HG02981 (cell line): ENCODE results near the gene GATA6.
"Not testable (repeated sequence)": the region's sequence is repeated elsewhere in the genome, so short reads cannot be mapped to it uniquely, and the experiment has no call there.

ENCODE experiments used
- ATAC-seq: cut with Tn5 transposase; IDR thresholded peaks from one replicate; pipeline ENCODE4 v1.9.1; 2021; ENCODE audit warnings: mild to moderate bottlenecking, moderate library complexity; ENCODE audit not compliant: unreplicated experiment

GATA6 gene

DNA sequence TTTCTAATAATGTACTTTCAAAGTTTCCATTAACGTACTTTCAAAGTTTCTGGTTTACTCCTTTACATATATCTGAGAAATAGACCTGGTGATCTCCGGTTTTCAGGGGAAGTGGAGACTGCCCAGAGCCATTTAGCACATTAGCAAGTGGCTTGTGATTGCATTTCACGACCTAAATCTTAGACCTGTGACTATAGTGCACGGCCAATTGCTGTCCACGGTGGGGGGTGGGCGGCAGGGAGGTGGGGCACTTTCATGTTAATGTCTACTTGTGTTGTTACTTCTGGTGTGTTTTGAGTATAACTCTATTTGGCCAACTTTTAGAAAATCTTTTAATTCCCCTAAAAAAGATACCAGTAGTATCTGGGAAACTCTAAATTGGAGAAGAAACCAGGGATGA is 11.3 kb downstream of the GATA6 start:
- no peak for ATAC-seq

DNA sequence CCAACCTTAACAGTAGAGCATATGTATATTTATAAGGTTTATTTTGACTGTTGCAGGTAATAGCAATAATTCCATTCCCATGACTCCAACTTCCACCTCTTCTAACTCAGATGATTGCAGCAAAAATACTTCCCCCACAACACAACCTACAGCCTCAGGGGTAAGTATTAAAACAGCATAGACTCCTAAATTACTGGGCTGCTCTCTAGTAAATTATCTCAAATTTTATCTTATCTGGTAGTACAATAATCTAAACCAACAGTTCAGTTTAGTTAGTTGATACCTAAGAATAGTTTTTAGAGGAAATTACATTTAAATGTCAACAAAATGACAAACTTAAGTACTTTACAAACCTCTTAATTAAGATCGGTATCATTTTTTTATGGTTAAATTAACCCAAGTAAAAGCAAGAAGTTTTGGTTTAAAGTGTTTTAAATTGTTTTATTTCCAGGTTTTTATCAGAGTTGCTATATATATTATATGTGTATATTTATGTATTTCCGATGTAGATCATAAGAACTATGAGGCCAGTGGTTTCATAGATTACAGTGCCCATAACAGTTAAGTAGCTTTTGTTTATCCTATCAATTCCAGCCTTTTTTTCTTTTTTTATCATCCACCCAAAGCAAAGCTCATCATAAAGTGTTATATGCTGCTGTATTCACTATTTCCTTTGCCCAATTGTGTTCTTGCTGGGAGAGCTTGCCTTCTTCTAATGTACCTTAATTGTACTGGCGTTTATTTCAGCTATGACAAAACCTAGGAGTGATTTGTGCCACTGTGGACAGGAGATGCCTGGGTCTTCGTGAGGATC is 13.7 kb downstream of the GATA6 start:
- ATAC-seq: no peak

GRCh38 chr18:22183698-22184170 is 14.3 kb downstream of the GATA6 start:
- no peak for ATAC-seq

- not testable (repeated sequence) for ATAC-seq
Observed at GRCh38 chr18:22184573-22184972, 15.2 kb downstream of the GATA6 start.

DNA sequence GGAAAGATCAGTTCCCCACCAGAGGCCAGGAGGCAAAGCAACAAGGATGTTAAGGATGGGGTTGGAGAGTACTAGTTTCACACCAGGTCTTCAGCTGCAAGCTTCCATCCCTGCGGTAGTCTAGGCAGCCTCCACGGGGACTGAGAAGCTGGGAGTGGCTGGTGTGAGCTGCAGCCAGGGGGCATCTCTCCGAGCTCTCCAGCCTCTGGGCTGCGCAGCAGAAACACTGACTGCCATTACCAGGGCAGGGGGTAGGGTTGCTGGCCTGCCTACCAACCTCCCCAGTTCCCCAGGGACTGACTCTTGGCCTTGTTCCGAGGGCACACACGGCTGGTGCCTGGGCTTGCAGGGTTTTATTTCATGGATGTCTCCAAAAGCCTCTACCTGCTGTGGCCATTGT is 15.9 kb downstream of the GATA6 start:
- no peak for ATAC-seq

- no peak for ATAC-seq
Observed at GRCh38 chr18:22185771-22186386, 16.5 kb downstream of the GATA6 start.

GRCh38 chr18:22186484-22186971 is 17.1 kb downstream of the GATA6 start:
- no peak for ATAC-seq

DNA sequence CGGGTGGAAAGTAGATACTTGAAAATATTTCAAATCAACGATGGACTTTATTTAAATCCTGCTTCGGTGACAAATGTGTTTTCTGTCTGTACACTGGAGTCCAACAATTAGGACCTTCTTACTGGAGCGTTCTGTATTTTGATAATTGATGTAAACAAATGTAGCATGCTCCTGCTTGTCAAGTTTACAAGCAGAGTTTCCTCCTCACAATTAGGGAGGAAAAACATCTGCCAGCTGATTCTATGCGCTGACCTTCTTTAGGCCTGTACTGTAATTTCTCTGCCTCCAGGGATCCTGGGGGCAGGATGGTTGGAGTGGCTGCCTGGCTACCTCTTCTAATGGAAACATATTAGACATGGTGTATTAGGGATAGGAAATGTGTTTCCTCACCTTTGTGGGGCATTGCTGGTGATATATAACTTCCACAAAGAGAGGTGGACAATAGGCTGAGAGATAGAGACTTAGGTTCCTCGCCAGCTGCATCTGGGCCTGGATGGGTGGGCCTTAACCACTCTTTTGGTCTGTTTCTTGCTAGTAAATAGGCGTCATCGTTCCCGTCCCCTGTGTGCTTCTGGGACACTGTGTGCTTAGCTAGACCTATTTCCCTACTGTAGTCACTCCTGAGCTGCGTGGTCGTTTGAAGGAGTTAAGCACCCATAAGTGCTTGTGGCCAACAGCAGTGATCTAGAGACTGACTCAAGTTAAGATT is 19.3 kb downstream of the GATA6 start:
- no peak for ATAC-seq

GRCh38 chr18:22189449-22190166 is 20.2 kb downstream of the GATA6 start:
- ATAC-seq: no peak

- ATAC-seq: no peak
Observed at GRCh38 chr18:22191346-22191695, 21.9 kb downstream of the GATA6 start.

DNA sequence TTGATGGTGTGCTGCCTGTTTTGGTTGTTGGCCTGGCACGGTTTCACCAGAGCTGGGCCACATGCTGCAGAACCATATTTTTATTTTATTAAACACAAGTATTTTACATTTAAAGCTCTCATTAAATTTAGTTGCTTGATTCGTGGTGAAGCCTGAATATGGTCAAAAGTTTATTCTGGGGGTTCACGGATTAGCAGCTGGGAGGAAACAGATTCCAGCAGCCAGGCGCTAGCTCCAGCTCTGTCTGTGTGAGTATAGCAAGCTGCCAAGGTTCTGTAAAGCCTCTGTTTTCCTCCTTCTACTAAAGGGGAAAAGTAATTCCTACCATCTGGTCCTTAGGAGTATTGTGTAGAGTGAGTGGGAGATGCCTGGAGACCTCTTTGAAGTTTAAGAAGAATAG is 22.5 kb downstream of the GATA6 start:
- no peak for ATAC-seq

DNA sequence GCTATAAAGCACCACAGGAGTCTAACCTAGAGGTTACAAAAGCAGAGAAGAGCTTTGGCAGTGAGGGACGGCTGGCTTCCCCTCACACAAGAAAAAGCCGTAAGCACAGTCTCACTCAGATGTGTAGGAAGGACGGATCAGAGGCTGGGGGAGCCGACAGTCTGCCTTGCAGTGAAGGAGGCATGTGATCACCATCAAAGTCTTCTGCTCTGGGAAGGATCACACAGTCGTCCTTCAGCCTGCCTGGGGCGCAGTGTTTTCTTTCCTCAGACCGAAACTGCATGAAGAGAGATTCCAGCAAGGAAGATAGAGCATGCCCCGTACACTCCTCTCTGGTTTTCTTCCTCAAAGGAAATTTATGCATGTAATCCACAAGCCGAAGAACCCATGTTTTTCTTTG is 24.1 kb downstream of the GATA6 start:
- no peak for ATAC-seq

- no peak for ATAC-seq
Observed at GRCh38 chr18:22194151-22194598, 24.8 kb downstream of the GATA6 start.

DNA sequence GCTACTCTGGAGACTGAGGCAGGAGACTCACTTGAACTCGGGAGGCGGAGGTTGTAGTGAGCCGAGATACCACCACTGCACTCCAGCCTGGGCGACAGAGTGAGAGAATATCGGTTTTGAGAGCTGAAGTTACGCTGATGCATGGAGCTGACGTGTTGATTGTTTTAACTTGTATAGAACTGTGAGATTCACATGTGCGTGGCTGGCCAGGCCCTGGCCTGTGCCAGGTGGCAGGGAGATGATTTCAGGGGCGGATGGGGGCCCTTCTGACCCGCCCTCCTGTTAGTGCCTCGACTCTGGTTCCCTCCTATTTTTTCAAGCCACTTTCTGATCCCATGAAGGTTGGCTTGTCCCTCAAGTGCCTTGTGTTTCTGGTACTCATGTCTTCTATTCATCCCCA is 25.7 kb downstream of the GATA6 start:
- no peak for ATAC-seq

DNA sequence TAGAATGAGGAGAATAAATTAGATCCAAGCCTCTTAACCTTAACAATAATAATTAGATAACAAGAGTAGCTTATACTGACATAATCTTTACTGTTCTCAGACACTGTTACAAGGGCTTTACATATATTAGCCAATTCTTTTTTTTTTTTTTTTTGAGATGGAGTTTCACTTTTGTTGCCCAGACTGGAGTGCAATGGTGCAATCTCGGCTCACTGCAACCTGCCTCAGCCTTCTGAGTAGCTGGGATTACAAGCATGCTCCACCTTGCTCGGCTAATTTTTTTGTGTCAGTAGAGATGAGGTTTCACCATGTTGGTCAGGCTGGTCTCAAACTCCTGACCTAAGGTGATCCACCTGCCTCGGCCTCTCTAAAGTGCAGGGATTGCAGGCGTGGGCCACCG is 27.6 kb downstream of the GATA6 start:
- not testable (repeated sequence) for ATAC-seq

GRCh38 chr18:22197668-22198067 is 28.3 kb downstream of the GATA6 start:
- ATAC-seq: no peak

DNA sequence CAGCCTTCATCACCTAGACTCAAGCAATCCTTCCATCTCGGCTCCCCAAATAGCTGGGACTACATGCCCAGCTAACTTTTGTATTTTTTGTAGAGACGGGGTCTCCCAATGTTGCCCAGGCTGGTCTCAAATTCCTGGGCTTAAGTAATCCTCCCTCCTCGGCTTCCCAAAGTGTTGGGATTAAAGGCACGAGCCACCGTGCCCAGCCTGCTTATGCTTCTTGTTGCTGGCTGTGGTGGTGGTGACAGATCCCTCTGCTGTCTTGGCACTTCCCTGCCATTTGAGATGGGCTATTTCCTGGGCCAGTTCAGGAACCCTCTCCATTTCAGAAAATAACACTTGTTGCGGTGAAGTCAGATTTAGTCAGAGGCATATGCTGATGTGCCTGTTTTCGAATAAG is 28.8 kb downstream of the GATA6 start:
- ATAC-seq: no peak

DNA sequence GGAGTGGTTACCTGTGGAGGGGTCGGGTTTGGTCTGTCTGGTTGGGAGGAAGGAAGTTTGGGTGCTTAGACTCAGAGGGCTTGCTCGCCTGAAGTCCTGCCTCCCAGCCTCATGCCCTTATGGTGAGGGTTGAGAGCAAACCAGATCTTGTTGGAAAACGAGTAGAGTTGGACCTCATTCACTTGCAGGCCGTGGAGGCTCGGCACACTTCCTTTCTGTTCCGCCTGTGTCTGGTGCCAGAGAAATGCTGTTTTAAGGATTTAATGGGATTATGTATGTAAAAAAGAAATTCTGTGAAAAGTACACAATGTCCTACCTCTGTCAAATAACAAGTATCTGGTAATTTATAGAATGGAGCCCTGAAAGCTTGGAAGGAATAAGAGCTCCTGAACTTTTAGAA is 29.6 kb downstream of the GATA6 start:
- ATAC-seq: no peak

- no peak for ATAC-seq
Observed at GRCh38 chr18:22200611-22201225, 31.3 kb downstream of the GATA6 start.

DNA sequence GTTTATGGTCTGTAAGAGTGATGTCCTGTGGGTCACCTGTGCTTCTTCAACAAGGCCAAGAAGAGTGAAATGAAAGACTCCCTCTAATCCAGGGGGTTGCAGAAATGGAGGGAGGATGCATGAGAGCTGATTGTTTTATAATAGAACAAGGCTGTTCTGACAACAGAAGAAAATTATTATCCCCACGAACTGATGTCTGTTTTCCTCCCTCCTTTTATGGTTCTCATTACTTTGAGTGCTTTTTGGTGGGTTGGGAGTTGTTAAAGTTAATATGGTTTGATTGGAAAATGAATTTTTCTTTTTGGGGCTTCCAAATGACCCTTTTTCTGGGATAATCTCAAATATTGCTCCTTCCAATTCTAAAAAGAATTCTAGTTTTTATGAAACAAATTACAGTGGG is 33.6 kb downstream of the GATA6 start:
- no peak for ATAC-seq
